ENCODE data around the gene TMEM38B. TPM values are rescaled to one million over a fixed set of nuclear protein-coding genes. Genes with fewer than 3 reads are reported as not detected.
"Not testable (repeated sequence)": the region's sequence is repeated elsewhere in the genome, so short reads cannot be mapped to it uniquely, and the experiment has no call there.

The TMEM38B gene
- total RNA-seq, 1 experiment from 2014 or later, result 27.1 TPM

DNA sequence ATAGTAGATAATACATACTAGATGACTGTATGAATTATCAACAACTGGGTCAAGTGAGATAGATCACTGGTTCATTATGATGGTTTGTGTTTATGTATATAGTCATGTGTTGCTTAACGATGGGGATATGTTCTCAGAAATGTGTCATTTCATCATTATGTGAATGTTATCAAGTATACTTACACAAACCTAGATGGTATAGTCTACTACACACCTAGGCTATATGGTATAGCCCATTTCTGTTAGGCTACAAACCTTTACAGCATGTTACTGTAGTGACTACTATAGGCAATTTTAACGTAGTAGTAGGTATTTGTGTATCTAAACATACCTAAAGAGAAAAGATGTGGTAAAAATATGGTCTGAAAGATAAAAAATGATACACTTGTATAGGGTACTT, 31.0 kb downstream of the TMEM38B start:
- Histone ChIP-seq H3K36me3 (peaks cover 2% of the 10 kb centered on the region; the same call in 1 of the 2 replicates), H3K4me3 (no peak overlapping the region), H3K27me3 (no peaks in the 10 kb centered on the region), H3K9me3 (replicated peaks) (peaks cover 5% of the 10 kb centered on the region), H3K4me1 (no peaks in the 10 kb centered on the region), H3K27ac (no peak overlapping the region)
- DNase-seq, result no peak

- H3K27ac ChIP-seq, result not testable (repeated sequence)
These were observed 33.9 kb downstream of the TMEM38B start for GRCh38 chr9:105728230-105728629.

DNA sequence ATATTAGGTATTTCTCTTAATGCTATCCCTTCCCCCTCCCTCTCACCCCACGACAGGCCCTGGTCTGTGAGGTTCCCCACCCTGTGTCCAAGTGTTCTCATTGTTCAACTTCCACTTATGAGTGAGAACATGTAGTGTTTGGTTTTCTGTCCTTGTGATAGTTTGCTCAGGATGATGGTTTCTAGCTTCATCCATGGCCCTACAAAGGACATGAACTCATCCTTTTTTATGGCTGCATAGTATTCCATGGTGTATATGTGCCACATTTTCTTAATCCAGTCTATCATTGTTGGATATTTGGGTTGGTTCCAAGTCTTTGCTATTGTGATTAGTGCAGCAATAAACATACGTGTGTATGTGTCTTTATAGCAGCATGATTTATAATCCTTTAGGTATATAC, 37.1 kb downstream of the TMEM38B start:
- Histone ChIP-seq H3K36me3 (peaks cover 11% of the 10 kb centered on the region), H3K9me3 (replicated peaks) (peaks cover 30% of the 10 kb centered on the region)
- H3K27me3 ChIP-seq, DNase-seq, H3K4me3 ChIP-seq, H3K27ac ChIP-seq, H3K4me1 ChIP-seq: not testable (repeated sequence)

More at GRCh38 chr9:105728230-105728629, 33.9 kb downstream of the TMEM38B start:
- peaks cover 17% of the 10 kb centered on the region for H3K9me3 ChIP-seq (replicated peaks)
- H3K4me1 ChIP-seq, H3K27me3 ChIP-seq, H3K36me3 ChIP-seq, DNase-seq, H3K4me3 ChIP-seq: not testable (repeated sequence)

GRCh38 chr9:105735366-105735765, 41.0 kb downstream of the TMEM38B start:
- no peak overlapping the region for H3K27ac ChIP-seq
- DNase-seq, result no peak

GRCh38 chr9:105737205-105737604, 42.9 kb downstream of the TMEM38B start:
- H3K27ac ChIP-seq, result no peak overlapping the region
- peaks cover 12% of the 10 kb centered on the region for H3K36me3 ChIP-seq
- no peaks in the 10 kb centered on the region for H3K27me3 ChIP-seq
- DNase-seq, result no peak
- no peak overlapping the region for H3K4me3 ChIP-seq
- H3K9me3 ChIP-seq (replicated peaks), result peaks cover 25% of the 10 kb centered on the region
- no peaks in the 10 kb centered on the region for H3K4me1 ChIP-seq

More at GRCh38 chr9:105735366-105735765, 41.0 kb downstream of the TMEM38B start:
- Histone ChIP-seq H3K4me1 (no peaks in the 10 kb centered on the region), H3K36me3 (peaks cover 12% of the 10 kb centered on the region), H3K4me3 (no peak overlapping the region), H3K9me3 (replicated peaks) (peaks cover 29% of the 10 kb centered on the region), H3K27me3 (no peaks in the 10 kb centered on the region)

- no peaks in the 10 kb centered on the region for H3K4me1 ChIP-seq
- H3K27me3 ChIP-seq, result no peaks in the 10 kb centered on the region
- no peaks in the 10 kb centered on the region; the same call in 1 of the 2 replicates for H3K36me3 ChIP-seq
- no peak for DNase-seq
- no peaks in the 10 kb centered on the region; the same call in 1 of the 2 replicates for H3K9me3 ChIP-seq (replicated peaks)
- H3K4me3 ChIP-seq, result no peak overlapping the region
- H3K27ac ChIP-seq, result no peak overlapping the region
These were observed 47.7 kb downstream of the TMEM38B start for GRCh38 chr9:105742088-105742487.

GRCh38 chr9:105747325-105747724, 53.0 kb downstream of the TMEM38B start:
- H3K36me3 ChIP-seq, result peaks cover 16% of the 10 kb centered on the region
- not testable (repeated sequence) for DNase-seq, H3K4me3 ChIP-seq

GRCh38 chr9:105751761-105752160, 57.4 kb downstream of the TMEM38B start:
- peak in 1 of 2 experiments; percentile 5 for DNase-seq
- Histone ChIP-seq H3K4me1 (no peaks in the 10 kb centered on the region), H3K27me3 (no peaks in the 10 kb centered on the region), H3K27ac (no peak overlapping the region), H3K36me3 (peaks cover 25% of the 10 kb centered on the region), H3K4me3 (no peak overlapping the region), H3K9me3 (replicated peaks) (peaks cover 10% of the 10 kb centered on the region)

More at GRCh38 chr9:105747325-105747724, 53.0 kb downstream of the TMEM38B start:
- H3K9me3 ChIP-seq (replicated peaks); H3K27ac ChIP-seq; H3K27me3 ChIP-seq; H3K4me1 ChIP-seq: not testable (repeated sequence)

- Histone ChIP-seq H3K27me3 (no peaks in the 10 kb centered on the region), H3K4me1 (no peaks in the 10 kb centered on the region), H3K36me3 (peaks cover 5% of the 10 kb centered on the region; the same call in 1 of the 2 replicates), H3K9me3 (replicated peaks) (peaks cover 6% of the 10 kb centered on the region), H3K4me3 (no peak overlapping the region), H3K27ac (no peak overlapping the region)
- DNase-seq, result no peak
These were observed 63.3 kb downstream of the TMEM38B start for GRCh38 chr9:105757496-105758251.

DNA sequence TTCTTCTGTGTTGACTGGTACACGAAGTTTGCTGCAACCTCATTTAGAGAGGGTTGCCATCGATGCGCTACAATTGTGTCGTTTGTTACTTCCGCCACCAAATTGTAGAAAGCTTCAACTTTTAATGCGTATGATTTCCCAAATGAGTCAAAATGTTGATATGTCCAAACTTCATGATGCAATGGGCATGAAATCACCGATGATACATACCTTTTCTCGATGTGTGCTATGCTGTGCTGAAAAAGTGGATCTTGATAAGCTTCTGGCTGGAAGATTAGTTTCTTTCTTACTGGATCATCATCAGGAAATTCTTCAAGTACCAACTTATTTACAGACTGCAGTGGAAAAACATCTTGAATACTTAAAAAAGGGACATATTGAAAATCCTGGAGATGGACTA, 65.7 kb downstream of the TMEM38B start:
- H3K36me3 ChIP-seq, result no peaks in the 10 kb centered on the region
- H3K9me3 ChIP-seq (replicated peaks), result 0 out of 2 replicates have a peak, but pooled peaks cover 2% of the 10 kb centered on the region
- H3K4me3 ChIP-seq, result no peak overlapping the region
- no peak overlapping the region for H3K27ac ChIP-seq
- no peaks in the 10 kb centered on the region for H3K27me3 ChIP-seq
- DNase-seq, result no peak
- no peaks in the 10 kb centered on the region for H3K4me1 ChIP-seq

- not testable (repeated sequence) for H3K9me3 ChIP-seq (replicated peaks); H3K36me3 ChIP-seq; DNase-seq; H3K4me1 ChIP-seq; H3K27ac ChIP-seq; H3K4me3 ChIP-seq; H3K27me3 ChIP-seq
These were observed 88.5 kb downstream of the TMEM38B start for GRCh38 chr9:105782561-105783494.

DNA sequence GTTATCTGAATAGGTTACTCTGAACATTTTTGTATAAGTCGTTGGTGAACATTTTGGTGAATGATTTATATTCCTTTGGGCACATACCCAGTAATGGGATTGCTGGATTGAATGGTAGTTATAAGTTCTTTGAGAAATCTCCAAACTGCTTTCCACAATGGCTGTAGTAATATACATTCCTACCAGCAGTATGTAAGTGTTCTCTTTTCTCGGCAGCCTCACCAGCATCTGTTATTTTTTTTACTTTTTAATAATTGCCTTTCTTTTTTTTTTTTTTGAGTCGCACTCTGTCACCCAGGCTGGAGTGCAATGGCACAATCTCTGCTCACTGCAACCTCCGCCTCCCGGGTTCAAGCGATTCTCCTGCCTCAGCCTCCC, 89.1 kb downstream of the TMEM38B start:
- not testable (repeated sequence) for H3K36me3 ChIP-seq; H3K4me1 ChIP-seq; DNase-seq; H3K9me3 ChIP-seq (replicated peaks); H3K27ac ChIP-seq; H3K27me3 ChIP-seq; H3K4me3 ChIP-seq

DNA sequence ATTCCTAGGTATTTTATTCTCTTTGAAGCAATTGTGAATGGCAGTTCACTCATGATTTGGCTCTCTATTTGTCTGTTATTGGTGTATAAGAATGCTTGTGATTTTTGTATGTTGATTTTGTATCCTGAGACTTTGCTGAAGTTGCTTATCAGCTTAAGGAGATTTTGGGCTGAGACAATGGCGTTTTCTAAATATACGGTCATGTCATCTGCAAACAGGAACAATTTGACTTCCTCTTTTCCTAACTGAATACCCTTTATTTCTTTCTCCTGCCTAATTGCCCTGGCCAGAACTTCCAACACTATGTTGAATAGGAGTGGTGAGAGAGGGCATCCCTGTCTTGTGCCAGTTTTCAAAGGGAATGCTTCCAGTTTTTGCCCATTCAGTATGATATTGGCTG, 92.5 kb downstream of the TMEM38B start:
- not testable (repeated sequence) for H3K36me3 ChIP-seq; H3K9me3 ChIP-seq (replicated peaks); H3K4me1 ChIP-seq; H3K27ac ChIP-seq; DNase-seq; H3K4me3 ChIP-seq; H3K27me3 ChIP-seq

DNA sequence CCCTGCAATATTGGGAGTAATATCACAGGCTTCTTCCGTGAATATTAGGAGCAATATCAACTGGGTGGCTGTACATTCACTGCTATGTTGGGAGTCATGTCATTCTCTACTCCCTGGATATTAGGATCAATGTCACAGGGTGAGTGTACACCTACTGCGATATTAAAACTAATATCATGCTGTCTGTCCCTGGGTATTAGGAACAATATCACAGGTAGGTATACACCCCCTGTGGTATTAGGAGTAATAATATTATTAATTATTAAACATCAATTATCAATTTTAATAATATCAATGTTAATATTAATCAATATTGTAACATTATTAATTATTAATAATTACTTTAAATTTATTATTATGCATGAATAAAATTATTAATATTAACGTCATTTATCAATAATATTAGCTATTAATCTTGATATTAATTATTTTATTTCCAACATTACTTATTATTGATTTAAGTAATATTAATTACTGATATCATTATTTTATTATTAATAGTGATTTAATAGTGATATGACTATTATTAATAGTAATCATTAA, 121.9 kb downstream of the TMEM38B start:
- no peak for DNase-seq
- H3K4me3 ChIP-seq, result no peak overlapping the region

GRCh38 chr9:105816981-105817380, 122.6 kb downstream of the TMEM38B start:
- H3K27ac ChIP-seq, result no peak overlapping the region
- no peaks in the 10 kb centered on the region for H3K27me3 ChIP-seq
- no peak for DNase-seq
- H3K4me1 ChIP-seq, result no peaks in the 10 kb centered on the region
- no peak overlapping the region for H3K4me3 ChIP-seq
- H3K9me3 ChIP-seq (replicated peaks), result 0 out of 2 replicates have a peak, but pooled peaks cover 2% of the 10 kb centered on the region
- no peaks in the 10 kb centered on the region for H3K36me3 ChIP-seq

More for the DNA sequence above, 121.9 kb downstream of the TMEM38B start:
- Histone ChIP-seq H3K9me3 (replicated peaks) (0 out of 2 replicates have a peak, but pooled peaks cover 2% of the 10 kb centered on the region), H3K27ac (no peak overlapping the region), H3K36me3 (no peaks in the 10 kb centered on the region), H3K27me3 (no peaks in the 10 kb centered on the region), H3K4me1 (no peaks in the 10 kb centered on the region)
